ENCODE measurements around the gene RAD51B.

The RAD51B gene

DNA sequence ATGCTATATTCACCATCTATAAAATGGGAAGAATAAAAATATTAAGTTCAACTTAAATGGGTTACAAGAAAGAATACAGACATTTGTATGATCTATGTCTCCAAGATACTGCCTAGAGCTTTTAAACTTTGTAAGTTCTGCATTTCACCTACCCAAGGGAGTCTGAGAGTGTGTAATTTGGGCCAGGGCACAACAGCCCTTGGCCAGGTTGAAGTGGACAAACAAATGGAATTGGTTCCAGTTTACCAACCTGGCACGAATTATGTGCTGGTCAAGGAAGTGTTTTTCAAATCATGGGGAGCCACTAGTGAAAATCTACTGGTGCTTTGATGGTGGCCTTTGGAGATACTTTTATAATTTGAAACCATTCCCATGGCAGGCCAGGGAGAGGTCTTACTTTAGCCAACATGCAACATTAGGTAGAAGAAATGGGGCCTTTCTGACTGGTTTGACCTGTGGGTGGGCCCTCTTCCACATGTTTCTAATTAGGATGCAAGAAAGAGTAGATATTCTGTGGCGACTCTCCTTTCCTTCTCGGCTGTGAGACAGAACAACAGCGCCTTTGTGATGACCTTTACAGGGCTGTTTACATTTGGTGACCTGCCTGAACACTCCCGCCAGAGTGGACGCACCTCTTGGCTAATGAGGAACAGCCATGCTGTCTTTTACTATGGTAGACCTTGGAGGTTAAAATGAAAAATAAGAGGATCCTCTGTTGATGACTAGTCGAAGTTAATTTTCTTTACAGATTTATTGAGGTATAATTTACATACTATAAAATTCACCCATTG lies 496.7 kb downstream of the RAD51B start:
- no peak for FAIRE-seq

DNA sequence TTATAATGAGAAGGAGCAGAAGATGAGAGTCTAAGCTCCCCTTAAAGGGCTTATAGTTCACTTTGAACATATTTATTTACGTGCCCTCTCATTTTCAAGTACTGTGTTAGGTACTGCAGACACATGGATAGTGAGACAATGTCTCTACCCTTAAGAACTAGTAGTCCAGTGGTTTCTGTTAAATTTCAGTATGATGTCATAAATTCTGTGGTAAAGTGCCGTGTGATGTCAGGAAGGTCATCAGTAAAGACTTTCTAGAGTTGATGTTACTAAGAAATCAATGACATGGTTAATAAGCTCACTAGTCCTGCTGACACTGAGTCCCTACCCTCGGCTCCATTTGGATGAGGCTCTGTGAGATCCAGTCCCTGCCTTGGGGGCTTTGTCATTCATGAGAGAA lies 497.7 kb downstream of the RAD51B start:
- no peak for DNase-seq (ENCODE audit: insufficient read length, low spot score)
- FAIRE-seq, result no peak
- TF ChIP-seq, protein P1, sequence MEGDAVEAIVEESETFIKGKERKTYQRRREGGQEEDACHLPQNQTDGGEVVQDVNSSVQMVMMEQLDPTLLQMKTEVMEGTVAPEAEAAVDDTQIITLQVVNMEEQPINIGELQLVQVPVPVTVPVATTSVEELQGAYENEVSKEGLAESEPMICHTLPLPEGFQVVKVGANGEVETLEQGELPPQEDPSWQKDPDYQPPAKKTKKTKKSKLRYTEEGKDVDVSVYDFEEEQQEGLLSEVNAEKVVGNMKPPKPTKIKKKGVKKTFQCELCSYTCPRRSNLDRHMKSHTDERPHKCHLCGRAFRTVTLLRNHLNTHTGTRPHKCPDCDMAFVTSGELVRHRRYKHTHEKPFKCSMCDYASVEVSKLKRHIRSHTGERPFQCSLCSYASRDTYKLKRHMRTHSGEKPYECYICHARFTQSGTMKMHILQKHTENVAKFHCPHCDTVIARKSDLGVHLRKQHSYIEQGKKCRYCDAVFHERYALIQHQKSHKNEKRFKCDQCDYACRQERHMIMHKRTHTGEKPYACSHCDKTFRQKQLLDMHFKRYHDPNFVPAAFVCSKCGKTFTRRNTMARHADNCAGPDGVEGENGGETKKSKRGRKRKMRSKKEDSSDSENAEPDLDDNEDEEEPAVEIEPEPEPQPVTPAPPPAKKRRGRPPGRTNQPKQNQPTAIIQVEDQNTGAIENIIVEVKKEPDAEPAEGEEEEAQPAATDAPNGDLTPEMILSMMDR (IDR thresholded peaks at IDR 0.05; ENCODE audit: insufficient read depth, missing control alignments), result no peak

More for the DNA sequence above, 496.7 kb downstream of the RAD51B start:
- DNase-seq (ENCODE audit: insufficient read length, low spot score), result no peak
- TF ChIP-seq, protein P1 (IDR thresholded peaks at IDR 0.05; ENCODE audit: insufficient read depth, missing control alignments), result no peak

DNA sequence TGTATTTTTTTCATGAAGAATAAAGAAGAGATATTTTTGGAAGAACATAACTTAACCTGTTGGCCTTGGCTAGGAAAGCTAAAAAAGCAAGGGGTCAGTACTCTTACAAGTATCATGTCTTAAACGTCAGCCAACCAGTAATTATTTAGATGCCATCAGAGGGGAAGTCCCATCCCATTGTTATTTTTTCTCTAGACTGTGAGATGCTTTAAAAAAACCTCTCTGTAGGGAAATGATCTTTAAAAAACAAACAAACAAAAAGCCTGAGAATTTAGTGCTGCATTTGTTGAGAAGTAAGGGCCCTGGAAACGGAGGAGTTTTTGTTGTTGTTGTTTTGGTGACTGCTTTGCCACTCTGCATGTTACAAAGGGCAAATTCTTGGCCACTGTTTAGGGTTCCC lies 499.2 kb downstream of the RAD51B start:
- DNase-seq (ENCODE audit: insufficient read length, low spot score) (no peak), FAIRE-seq (no peak)
- TF ChIP-seq, protein P1 (IDR thresholded peaks at IDR 0.05; ENCODE audit: insufficient read depth, missing control alignments), result no peak

DNA sequence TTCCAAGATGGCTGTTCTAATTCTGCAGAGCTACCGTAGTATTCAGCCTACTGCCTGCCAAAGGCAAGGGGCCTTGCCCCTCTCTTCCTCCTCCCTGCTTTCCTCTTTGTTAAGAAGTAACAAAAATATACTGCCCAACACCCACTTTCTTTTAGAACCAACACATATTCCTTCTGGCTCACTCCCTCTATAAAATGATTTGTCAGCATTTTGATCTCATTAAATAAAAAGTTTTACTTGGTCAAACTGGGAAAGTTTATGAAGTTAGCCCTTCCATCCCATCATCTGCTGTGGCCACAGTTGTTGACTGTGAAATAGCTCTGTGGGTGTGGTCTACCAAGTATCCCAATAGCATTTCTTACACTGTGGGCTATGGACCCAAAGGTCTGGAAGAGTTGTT lies 500.9 kb downstream of the RAD51B start:
- no peak for FAIRE-seq
- TF ChIP-seq, protein P1 (IDR thresholded peaks at IDR 0.05; ENCODE audit: insufficient read depth, missing control alignments), result no peak
- no peak for DNase-seq (ENCODE audit: insufficient read length, low spot score)

DNA sequence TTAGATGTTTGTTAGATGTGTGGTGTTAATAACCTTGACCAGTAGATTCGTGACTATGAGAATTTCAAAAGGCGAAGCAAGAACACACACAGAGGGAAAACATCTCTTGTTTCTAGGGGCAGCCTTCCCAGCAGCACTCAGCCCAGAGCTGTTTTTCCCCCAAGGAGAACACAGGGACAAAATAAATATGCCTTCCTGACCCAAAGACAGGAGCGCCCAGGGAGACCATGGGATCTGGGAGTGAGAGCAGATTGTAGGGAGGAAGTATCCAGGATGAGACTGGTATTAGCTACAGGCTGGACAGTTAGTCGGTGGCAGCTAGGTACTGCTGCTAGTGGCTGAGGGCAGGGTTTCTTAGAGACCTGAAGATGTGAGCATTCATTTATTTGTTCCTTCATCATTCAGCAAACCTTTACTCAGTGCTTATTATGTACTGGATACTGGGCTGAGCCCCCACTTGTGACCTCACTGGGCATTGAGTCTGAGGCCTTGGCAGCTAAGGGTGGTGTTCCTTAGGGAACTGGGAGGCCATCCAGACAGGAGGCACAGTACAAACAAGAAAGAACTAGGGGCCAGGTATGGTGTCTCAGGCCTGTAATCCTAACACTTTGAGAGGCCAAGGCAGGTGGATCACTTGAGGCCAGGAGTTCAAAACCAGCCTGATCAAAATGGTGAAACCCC lies 503.5 kb downstream of the RAD51B start:
- DNase-seq (ENCODE audit: insufficient read length, low spot score) (no peak), FAIRE-seq (no peak)
- TF ChIP-seq, protein P1 (IDR thresholded peaks at IDR 0.05; ENCODE audit: insufficient read depth, missing control alignments), result no peak

DNA sequence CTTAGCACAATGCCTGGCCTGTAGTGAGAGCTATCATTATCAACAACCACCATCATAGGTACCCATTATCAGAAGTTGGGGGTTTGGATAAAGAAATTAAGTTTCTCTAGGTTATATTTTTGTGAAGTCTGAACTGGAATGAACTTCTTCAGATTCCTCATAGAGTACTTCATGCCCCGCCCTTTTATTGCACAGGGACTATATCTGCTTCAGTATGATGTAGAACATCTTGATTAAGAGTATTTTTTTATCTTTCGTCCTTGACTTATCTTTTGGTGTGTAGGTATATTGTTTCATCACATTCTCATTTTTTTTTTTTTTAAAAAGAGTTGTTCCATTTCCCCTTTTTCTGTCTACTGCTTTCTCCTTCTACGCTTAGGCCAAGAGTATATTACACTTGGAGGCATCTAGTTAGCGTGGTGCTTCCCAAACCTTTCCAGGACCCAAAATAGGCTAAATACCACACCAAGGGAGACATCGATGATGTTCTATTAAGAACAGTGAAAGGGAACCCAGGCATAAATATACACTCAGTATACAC lies 505.8 kb downstream of the RAD51B start:
- TF ChIP-seq, protein P1 (IDR thresholded peaks at IDR 0.05; ENCODE audit: insufficient read depth, missing control alignments), result no peak
- FAIRE-seq (no peak), DNase-seq (ENCODE audit: insufficient read length, low spot score) (no peak)
